Measurements from ENCODE around the gene MARK2. TPM values are rescaled to one million over a fixed set of nuclear protein-coding genes. Genes with fewer than 3 reads are reported as not detected.

Gene MARK2
- total RNA-seq, 4 donors from 2014 or later: 47.0 to 91.0 (median 62.2) TPM

- intact Hi-C loops (cut with DNase I): no loop called here
- H3K27ac ChIP-seq: no peak overlapping the region
- no peak overlapping the region for H3K4me3 ChIP-seq
- H3K27me3 ChIP-seq: no peaks in the 10 kb centered on the region
- no peaks in the 10 kb centered on the region for H3K36me3 ChIP-seq
- H3K9me3 ChIP-seq: no peaks in the 10 kb centered on the region
- WGBS, 2 donors: 59 to 64% methylated on average over 4 of the region's 4 CpGs
- H3K4me1 ChIP-seq: peaks cover 21 to 35% (median 21%) of the 10 kb centered on the region in 3 donors
- TF ChIP-seq CTCF (IDR thresholded peaks at IDR 0.05): no peak
- TF ChIP-seq POLR2A (IDR thresholded peaks at IDR 0.05): no peak
- no peak for DNase-seq
Measured at GRCh38 chr11:63923319-63923718, 84.4 kb downstream of the MARK2 start.

DNA sequence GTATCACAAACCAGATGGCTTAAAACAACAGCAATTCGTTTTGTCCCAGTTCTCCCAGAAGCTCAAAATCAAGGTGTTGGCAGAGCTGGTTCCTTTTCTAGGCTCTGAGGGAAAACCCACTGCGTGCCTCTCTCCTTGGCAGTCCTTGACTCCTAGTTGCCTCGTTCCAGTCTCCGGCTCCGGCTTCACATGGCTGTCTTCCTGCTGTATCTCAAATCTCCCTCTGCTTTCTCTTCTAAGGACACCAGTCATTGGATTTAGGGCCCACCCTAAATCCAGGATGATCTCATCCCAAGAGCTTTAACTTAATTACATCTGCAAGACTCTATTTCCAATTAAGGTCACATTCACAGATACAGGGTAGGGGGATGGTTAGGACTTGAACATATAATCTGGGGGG is 90.7 kb downstream of the MARK2 start:
- no peaks in the 10 kb centered on the region for H3K4me1 ChIP-seq
- intact Hi-C loops (cut with DNase I): no loop called here
- no peak overlapping the region for H3K4me3 ChIP-seq
- H3K36me3 ChIP-seq: no peaks in the 10 kb centered on the region
- H3K27me3 ChIP-seq: no peaks in the 10 kb centered on the region
- WGBS, 2 donors: 89 to 98% methylated on average over 5 of the region's 5 CpGs
- TF ChIP-seq CTCF (IDR thresholded peaks at IDR 0.05) (no peak), POLR2A (IDR thresholded peaks at IDR 0.05) (no peak)
- H3K27ac ChIP-seq: no peak overlapping the region
- H3K9me3 ChIP-seq: no peaks in the 10 kb centered on the region
- DNase-seq: no peak

DNA sequence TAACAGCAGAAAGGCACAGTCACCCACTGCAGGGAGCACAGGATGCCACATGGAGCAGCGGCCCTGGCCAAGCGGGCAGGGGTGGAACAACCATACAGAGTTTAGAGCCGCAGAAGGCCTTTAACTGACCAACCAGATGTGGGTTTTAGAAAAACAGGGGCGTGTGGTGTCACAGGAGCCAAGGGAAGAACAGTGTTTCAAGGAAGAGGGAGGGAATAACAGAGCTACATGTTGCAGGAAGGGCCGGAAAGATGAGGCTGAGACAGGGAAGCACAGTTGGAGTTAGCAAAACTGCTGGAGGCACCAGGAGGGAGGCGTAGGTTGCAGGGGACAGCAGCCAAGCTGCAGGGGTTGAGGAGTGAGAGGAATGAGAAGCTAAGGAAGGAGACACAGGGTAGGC is 92.1 kb downstream of the MARK2 start:
- H3K27ac ChIP-seq: no peak overlapping the region
- no peaks in the 10 kb centered on the region for H3K9me3 ChIP-seq
- H3K4me3 ChIP-seq: no peak overlapping the region
- no peak for DNase-seq
- no peaks in the 10 kb centered on the region for H3K36me3 ChIP-seq
- WGBS, 2 donors: 78 to 79% methylated on average over 6 of the region's 6 CpGs
- TF ChIP-seq CTCF (IDR thresholded peaks at IDR 0.05) (no peak), POLR2A (IDR thresholded peaks at IDR 0.05) (no peak)
- intact Hi-C loops (cut with DNase I): no loop called here
- no peaks in the 10 kb centered on the region for H3K27me3 ChIP-seq
- H3K4me1 ChIP-seq: no peaks in the 10 kb centered on the region

GRCh38 chr11:63931876-63932275 is 93.0 kb downstream of the MARK2 start:
- Histone ChIP-seq H3K36me3 (no peaks in the 10 kb centered on the region), H3K27me3 (no peaks in the 10 kb centered on the region), H3K27ac (no peak overlapping the region), H3K4me1 (no peaks in the 10 kb centered on the region), H3K4me3 (no peak overlapping the region), H3K9me3 (no peaks in the 10 kb centered on the region)
- TF ChIP-seq POLR2A (IDR thresholded peaks at IDR 0.05): no peak
- TF ChIP-seq CTCF (IDR thresholded peaks at IDR 0.05): no peak
- intact Hi-C loops (cut with DNase I): no loop called here
- 77% methylated on average over 7 to 8 of the region's 12 CpGs for WGBS, 2 donors
- DNase-seq: no peak

DNA sequence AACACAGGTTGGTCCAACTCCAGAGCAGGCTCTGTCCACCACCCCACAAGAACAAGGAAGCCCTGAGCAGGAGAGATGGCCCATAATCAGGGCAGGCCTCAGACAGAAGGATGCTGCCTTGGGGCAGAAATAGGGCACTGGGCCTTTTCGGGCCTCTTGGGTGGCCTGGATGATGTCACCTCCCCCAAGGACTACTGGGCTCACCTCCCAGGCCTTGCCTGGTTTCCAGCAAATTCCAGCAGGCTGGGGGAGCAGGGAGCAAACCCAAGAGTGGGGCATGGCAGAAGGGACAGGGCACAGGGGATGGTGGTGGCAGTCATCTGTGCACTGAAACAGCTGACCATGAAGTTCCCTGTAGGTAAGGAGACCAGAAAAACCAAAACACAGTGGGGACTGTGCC is 94.5 kb downstream of the MARK2 start:
- Histone ChIP-seq H3K4me3 (no peak overlapping the region), H3K27ac (no peak overlapping the region), H3K27me3 (no peaks in the 10 kb centered on the region), H3K9me3 (no peaks in the 10 kb centered on the region), H3K4me1 (peaks cover 0 to 9% (median 6%) of the 10 kb centered on the region in 3 donors), H3K36me3 (no peaks in the 10 kb centered on the region)
- intact Hi-C loops (cut with DNase I): no loop called here
- TF ChIP-seq POLR2A (IDR thresholded peaks at IDR 0.05): no peak
- no peak for TF ChIP-seq CTCF (IDR thresholded peaks at IDR 0.05)
- 17% methylated on average over 1 of the region's 1 CpG; no CpG with 5 or more reads in 1 of the 2 donors for WGBS, 2 donors
- DNase-seq: no peak

Measured in esophagus squamous epithelium (tissue), 5 donors.